ENCODE data around the gene PPP2CA. TPM values are rescaled to one million over a fixed set of nuclear protein-coding genes. Genes with fewer than 3 reads are reported as not detected.

Gene PPP2CA
- total RNA-seq, 2 experiments from 2014 or later = 132 to 178 TPM

DNA sequence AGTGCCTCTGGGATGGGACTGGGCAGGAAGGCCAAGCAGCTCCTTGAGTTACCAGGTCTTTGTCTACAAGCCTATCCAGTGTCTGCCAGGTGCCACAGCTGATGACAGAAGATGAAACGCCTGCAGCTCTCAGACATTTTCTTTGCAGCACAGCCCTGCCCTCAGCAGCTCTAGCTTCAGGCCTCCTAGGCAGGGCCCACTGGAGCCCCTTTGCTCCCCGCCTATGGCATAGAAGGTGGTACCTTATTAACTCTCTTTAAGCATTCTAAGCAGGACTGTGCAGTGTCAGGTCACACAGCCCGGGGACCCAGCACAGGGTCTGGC lies 47.8 kb downstream of the PPP2CA start:
- BruUV-seq (replicated peaks) = no TSS peak
- intact Hi-C loops (cut with micrococcal nuclease; ENCODE audit: unreplicated experiment) = no loop called here
- H3K4me2 ChIP-seq (ENCODE audit: low read length) = peak overlapping the region; percentile 96
- H2AFZ ChIP-seq (ENCODE audit: low read length) = no peak overlapping the region
- H3K27ac ChIP-seq (ENCODE audit: low read depth, low read length, poor library complexity, severe bottlenecking) = no peak overlapping the region
- peak overlapping the region; percentile 89 for H3K4me3 ChIP-seq (ENCODE audit: low read depth, low read length, poor library complexity, severe bottlenecking)
- H3K9me3 ChIP-seq (ENCODE audit: low read length) = no peaks in the 10 kb centered on the region
- CTCF ChIA-PET (ENCODE audit: unreplicated experiment) = interaction anchor here (0.5 kb wide), 1 partner anchor 19 kb away, joined by 5 read pairs; no protein-coding TSS in a partner anchor
- H3K79me2 ChIP-seq (ENCODE audit: insufficient read depth, low read depth, low read length) = peaks cover 36% of the 10 kb centered on the region
- H3K4me1 ChIP-seq (ENCODE audit: insufficient read depth, low read length, poor library complexity, severe bottlenecking) = peaks cover 23% of the 10 kb centered on the region
- H4K20me1 ChIP-seq (ENCODE audit: insufficient read depth, low read length) = peaks cover 25% of the 10 kb centered on the region
- DNase-seq (ENCODE audit: low spot score) = no peak
- peaks cover 13% of the 10 kb centered on the region for H3K36me3 ChIP-seq (ENCODE audit: insufficient read depth, low read length)
- H3K9me2 ChIP-seq (ENCODE audit: insufficient read depth, low read length) = no peaks in the 10 kb centered on the region
- POLR2A ChIA-PET = interaction anchor here (1.4 to 3.3 kb wide), 3 partner anchors 31 to 194 kb away, joined by 4 to 22 read pairs (median 10); partner anchors contain the start of genes PPP2CA and UBE2B
- TF ChIP-seq, protein P1, sequence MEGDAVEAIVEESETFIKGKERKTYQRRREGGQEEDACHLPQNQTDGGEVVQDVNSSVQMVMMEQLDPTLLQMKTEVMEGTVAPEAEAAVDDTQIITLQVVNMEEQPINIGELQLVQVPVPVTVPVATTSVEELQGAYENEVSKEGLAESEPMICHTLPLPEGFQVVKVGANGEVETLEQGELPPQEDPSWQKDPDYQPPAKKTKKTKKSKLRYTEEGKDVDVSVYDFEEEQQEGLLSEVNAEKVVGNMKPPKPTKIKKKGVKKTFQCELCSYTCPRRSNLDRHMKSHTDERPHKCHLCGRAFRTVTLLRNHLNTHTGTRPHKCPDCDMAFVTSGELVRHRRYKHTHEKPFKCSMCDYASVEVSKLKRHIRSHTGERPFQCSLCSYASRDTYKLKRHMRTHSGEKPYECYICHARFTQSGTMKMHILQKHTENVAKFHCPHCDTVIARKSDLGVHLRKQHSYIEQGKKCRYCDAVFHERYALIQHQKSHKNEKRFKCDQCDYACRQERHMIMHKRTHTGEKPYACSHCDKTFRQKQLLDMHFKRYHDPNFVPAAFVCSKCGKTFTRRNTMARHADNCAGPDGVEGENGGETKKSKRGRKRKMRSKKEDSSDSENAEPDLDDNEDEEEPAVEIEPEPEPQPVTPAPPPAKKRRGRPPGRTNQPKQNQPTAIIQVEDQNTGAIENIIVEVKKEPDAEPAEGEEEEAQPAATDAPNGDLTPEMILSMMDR (conservative IDR thresholded peaks at IDR 0.05; ENCODE audit: low read length) = no peak
- no peak for TF ChIP-seq EZH2phosphoT487 (IDR thresholded peaks at IDR 0.05; ENCODE audit: borderline replicate concordance, low read depth, low read length)

DNA sequence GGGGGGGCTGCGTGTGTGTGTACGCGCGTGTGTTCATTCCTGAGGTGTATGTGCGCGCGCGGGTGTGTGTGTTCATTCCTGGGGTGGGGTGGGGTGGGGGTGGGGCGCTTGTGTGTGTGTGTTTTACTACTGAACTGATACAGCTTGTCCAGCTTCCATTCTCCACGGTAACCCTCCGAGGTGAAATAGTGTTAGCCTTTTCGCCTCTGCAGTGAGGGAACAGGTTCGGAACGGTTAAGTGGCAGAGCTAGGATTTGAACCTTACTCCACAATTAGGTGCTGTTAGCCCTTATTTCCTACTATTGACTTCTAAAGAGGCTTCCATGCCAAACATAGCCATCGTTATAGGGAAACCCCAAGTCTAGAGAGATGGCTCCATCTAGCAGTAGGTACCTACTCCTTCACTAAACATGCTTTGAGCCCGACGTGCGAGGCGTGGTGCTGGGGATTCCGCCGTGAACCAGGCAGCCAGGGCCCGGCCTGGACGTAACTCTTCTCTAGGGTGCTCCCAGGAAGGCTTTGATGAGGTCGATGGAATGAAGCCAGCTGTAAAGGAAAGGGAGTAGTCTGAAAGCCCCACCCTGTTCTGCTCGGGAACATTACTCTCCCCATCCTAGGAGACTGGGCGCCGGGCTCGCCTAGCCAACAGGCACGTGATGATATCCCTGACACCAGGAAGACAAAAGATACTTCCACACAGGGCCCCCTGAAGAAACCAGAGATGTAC lies 48.3 kb downstream of the PPP2CA start:
- Histone ChIP-seq H3K4me1 (ENCODE audit: insufficient read depth, low read length, poor library complexity, severe bottlenecking) (peaks cover 23% of the 10 kb centered on the region), H4K20me1 (ENCODE audit: insufficient read depth, low read length) (peaks cover 25% of the 10 kb centered on the region), H3K4me3 (ENCODE audit: low read depth, low read length, poor library complexity, severe bottlenecking) (peak overlapping the region; percentile 89), H3K79me2 (ENCODE audit: insufficient read depth, low read depth, low read length) (peaks cover 37% of the 10 kb centered on the region), H3K9me2 (ENCODE audit: insufficient read depth, low read length) (no peaks in the 10 kb centered on the region), H3K9me3 (ENCODE audit: low read length) (no peaks in the 10 kb centered on the region), H2AFZ (ENCODE audit: low read length) (peak overlapping the region; percentile 76), H3K27ac (ENCODE audit: low read depth, low read length, poor library complexity, severe bottlenecking) (peak overlapping the region; percentile 75), H3K4me2 (ENCODE audit: low read length) (peak overlapping the region; percentile 96), H3K36me3 (ENCODE audit: insufficient read depth, low read length) (peaks cover 17% of the 10 kb centered on the region)
- TF ChIP-seq, protein P1 (conservative IDR thresholded peaks at IDR 0.05; ENCODE audit: low read length) = no peak
- no peak for TF ChIP-seq EZH2phosphoT487 (IDR thresholded peaks at IDR 0.05; ENCODE audit: borderline replicate concordance, low read depth, low read length)
- ChIA-PET CTCF (ENCODE audit: unreplicated experiment) (interaction anchor here (0.5 to 0.6 kb wide), 2 partner anchors 18 to 111 kb away, joined by 3 to 5 read pairs; no protein-coding TSS in a partner anchor), POLR2A (interaction anchor here (0.6 to 3.3 kb wide), 13 partner anchors 12 to 724 kb away, joined by 3 to 22 read pairs (median 4); partner anchors contain the start of genes PPP2CA and UBE2B)
- peak; percentile 28 for DNase-seq (ENCODE audit: low spot score)
- TSS peak; percentile 89 for BruUV-seq (replicated peaks)
- intact Hi-C loops (cut with micrococcal nuclease; ENCODE audit: unreplicated experiment) = loop anchor here (2.0 kb wide), 3 partner anchors 49 to 349 kb away; partner anchors contain the start of genes PPP2CA and UBE2B
